Cardiac muscle cell (in vitro differentiated cells and primary cell): ENCODE data around the gene COG5. TPM values are rescaled to one million over a fixed set of nuclear protein-coding genes. Genes with fewer than 3 reads are reported as not detected.

Source experiments
- DNase-seq, 2 donors: peaks; one replicate each; pipeline versions ENCODE4 v3.0.0 to v3.0.0-alpha.2; 2010 to 2017; ENCODE audit warnings: low read depth in 1 of 2, low spot score in 1 of 2
- H3K27ac ChIP-seq: fragments of 200-600 bp; sonication (generic); 2 replicates; pipeline ENCODE4 v1.5.1; 2016
- H3K27me3 ChIP-seq: fragments of 200-600 bp; sonication (generic); 2 replicates; pipeline ENCODE4 v1.6.0; 2016; ENCODE audit warnings: control low read depth
- H3K36me3 ChIP-seq: fragments of 200-600 bp; sonication (generic); 2 replicates; pipeline ENCODE4 v1.5.1; 2016; ENCODE audit warnings: control low read depth
- H3K4me1 ChIP-seq: fragments of 200-600 bp; sonication (generic); 2 replicates; pipeline ENCODE4 v1.8.1; 2017; ENCODE audit warnings: low read depth, mild to moderate bottlenecking, mixed run types
- H3K4me3 ChIP-seq: fragments of 200-600 bp; sonication (generic); 2 replicates; pipeline ENCODE4 v1.5.1; 2016; ENCODE audit warnings: mild to moderate bottlenecking
- H3K9me3 ChIP-seq: fragments of 200-600 bp; sonication (generic); 2 replicates; pipeline ENCODE4 v1.5.1; 2017; ENCODE audit warnings: low read depth, mild to moderate bottlenecking, control low read depth
- polyA plus RNA-seq: library from polyadenylated mRNA; unstranded; fragments of >200 nt; fragmentation: Nextera tagmentation; extraction: Ambion mirVana; gene quantifications from 2 replicates; pipeline ENCODE4 v1.2.1, GENCODE V29; 2016
- total RNA-seq: library from RNA; depleted of rRNA; stranded (reverse); fragments of >200 nt; gene quantifications from 2 replicates; pipeline ENCODE4 v1.2.3, GENCODE V29; 2016
- TF ChIP-seq, protein P1 (sequence below): IDR thresholded peaks from 2 replicates; pipeline ENCODE4 v1.5.1; 2012; ENCODE audit warnings: low read depth, mild to moderate bottlenecking, low read length

COG5 gene
- total and polyA plus RNA-seq, 2 experiments from 2014 or later = 20.4 to 63.1 TPM

- peak overlapping the region; percentile 27 for H3K27ac ChIP-seq
- DNase-seq = no peak
- H3K9me3 ChIP-seq = no peaks in the 10 kb centered on the region
- TF ChIP-seq, protein P1, sequence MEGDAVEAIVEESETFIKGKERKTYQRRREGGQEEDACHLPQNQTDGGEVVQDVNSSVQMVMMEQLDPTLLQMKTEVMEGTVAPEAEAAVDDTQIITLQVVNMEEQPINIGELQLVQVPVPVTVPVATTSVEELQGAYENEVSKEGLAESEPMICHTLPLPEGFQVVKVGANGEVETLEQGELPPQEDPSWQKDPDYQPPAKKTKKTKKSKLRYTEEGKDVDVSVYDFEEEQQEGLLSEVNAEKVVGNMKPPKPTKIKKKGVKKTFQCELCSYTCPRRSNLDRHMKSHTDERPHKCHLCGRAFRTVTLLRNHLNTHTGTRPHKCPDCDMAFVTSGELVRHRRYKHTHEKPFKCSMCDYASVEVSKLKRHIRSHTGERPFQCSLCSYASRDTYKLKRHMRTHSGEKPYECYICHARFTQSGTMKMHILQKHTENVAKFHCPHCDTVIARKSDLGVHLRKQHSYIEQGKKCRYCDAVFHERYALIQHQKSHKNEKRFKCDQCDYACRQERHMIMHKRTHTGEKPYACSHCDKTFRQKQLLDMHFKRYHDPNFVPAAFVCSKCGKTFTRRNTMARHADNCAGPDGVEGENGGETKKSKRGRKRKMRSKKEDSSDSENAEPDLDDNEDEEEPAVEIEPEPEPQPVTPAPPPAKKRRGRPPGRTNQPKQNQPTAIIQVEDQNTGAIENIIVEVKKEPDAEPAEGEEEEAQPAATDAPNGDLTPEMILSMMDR = no peak
- H3K27me3 ChIP-seq = no peaks in the 10 kb centered on the region
- no peak overlapping the region for H3K4me3 ChIP-seq
- no peaks in the 10 kb centered on the region for H3K36me3 ChIP-seq
- H3K4me1 ChIP-seq = peaks cover 18% of the 10 kb centered on the region
These were observed 389.9 kb downstream of the COG5 start for GRCh38 chr7:107173691-107174406.

DNA sequence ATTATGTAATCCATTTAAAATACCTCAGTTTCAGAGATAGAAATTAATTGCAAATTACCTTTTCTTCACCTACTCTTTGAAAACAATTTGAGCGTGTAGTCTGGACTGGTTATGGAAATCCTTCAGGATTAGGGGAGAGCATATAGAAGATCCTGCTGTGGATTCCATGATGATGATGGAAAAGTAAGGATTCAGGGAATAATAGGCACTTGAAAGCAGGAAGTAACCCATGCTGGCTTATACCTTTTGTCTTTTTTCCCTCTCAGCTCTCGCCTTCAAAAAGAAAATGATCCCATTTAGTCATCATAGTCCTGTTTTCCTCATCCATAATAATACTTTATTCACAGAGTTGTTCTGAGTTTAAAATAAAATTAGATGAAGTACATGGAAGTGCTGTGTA, 390.5 kb downstream of the COG5 start:
- no peak overlapping the region for H3K4me3 ChIP-seq

DNA sequence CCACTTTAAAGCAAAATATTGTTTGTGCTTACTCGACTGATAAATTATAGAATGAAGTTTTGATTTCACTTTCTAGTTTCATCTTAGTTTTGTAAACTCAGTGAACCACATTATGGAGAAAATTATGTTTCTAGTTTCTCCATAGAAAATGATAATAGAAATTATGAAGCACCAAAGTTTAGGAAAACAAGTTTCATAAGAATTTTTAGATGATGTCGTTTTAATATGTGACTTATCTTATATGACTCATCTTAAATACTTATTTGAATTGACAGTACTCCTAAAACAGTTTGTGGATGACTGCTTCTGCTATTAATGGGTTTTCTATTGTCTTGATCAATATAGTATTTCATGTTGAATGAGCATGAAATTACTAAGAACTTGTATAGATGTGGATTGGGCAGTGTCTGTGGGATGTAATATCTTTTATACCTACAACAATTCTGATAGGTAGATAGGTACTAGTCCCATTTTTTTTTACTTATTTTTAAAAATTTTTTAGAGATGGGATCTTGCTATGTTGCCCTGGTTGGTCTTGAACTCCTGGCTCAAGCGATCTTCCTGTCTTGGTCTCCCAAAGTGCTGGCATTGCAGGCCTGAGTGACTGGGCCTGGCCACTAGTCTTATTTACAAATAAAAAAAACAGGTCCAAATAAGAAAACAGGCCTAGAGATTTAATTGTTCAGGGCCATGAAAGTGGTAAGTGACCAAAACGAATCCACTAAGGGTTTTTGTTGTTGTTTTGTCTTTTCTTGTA, 391.3 kb downstream of the COG5 start:
- Histone ChIP-seq H3K9me3 (no peaks in the 10 kb centered on the region), H3K27ac (no peak overlapping the region), H3K27me3 (no peaks in the 10 kb centered on the region), H3K36me3 (no peaks in the 10 kb centered on the region), H3K4me3 (no peak overlapping the region), H3K4me1 (peaks cover 18% of the 10 kb centered on the region)
- DNase-seq = no peak
- TF ChIP-seq, protein P1 = no peak

More for the DNA sequence above, 390.5 kb downstream of the COG5 start:
- DNase-seq = no peak
- Histone ChIP-seq H3K9me3 (no peaks in the 10 kb centered on the region), H3K27ac (no peak overlapping the region), H3K36me3 (no peaks in the 10 kb centered on the region), H3K4me1 (peaks cover 18% of the 10 kb centered on the region), H3K27me3 (no peaks in the 10 kb centered on the region)
- TF ChIP-seq, protein P1 = no peak

- Histone ChIP-seq H3K9me3 (no peaks in the 10 kb centered on the region), H3K27ac (peak overlapping the region; percentile 22), H3K4me1 (peaks cover 27% of the 10 kb centered on the region), H3K27me3 (no peaks in the 10 kb centered on the region), H3K4me3 (no peak overlapping the region), H3K36me3 (no peaks in the 10 kb centered on the region)
- DNase-seq = no peak
- TF ChIP-seq, protein P1 = no peak
These were observed 392.2 kb downstream of the COG5 start for GRCh38 chr7:107171496-107171895.

- peak overlapping the region; percentile 74 for H3K4me3 ChIP-seq
These were observed 393.4 kb downstream of the COG5 start for GRCh38 chr7:107170051-107170915.

More at GRCh38 chr7:107170051-107170915, 393.4 kb downstream of the COG5 start:
- Histone ChIP-seq H3K4me1 (peaks cover 28% of the 10 kb centered on the region), H3K27ac (peak overlapping the region; percentile 97), H3K9me3 (no peaks in the 10 kb centered on the region), H3K27me3 (no peaks in the 10 kb centered on the region), H3K36me3 (no peaks in the 10 kb centered on the region)
- DNase-seq = no peak
- TF ChIP-seq, protein P1 = no peak
